Measurements from ENCODE around the gene TMEM243. TPM values are rescaled to one million over a fixed set of nuclear protein-coding genes. Genes with fewer than 3 reads are reported as not detected.

The TMEM243 gene
- polyA plus RNA-seq, 1 experiment = 50.2 TPM

- CTCF ChIA-PET = interaction anchor here (1.1 kb wide), 1 partner anchor 33 kb away, joined by 4 read pairs; no protein-coding TSS in a partner anchor
- no peak overlapping the region for H3K4me3 ChIP-seq (ENCODE audit: low read depth, low read length)
- no peak for TF ChIP-seq CTCF (IDR thresholded peaks at IDR 0.05; ENCODE audit: low read depth, low read length)
Observed at GRCh38 chr7:87234949-87235348, 15.4 kb upstream of the TMEM243 start.

GRCh38 chr7:87231711-87232110, 12.2 kb upstream of the TMEM243 start:
- TF ChIP-seq CTCF (IDR thresholded peaks at IDR 0.05; ENCODE audit: low read depth, low read length) = no peak
- DNase-seq (ENCODE audit: low read depth, low spot score) = no peak
- H3K27ac ChIP-seq (ENCODE audit: low read depth, low read length) = no peak overlapping the region
- ChIA-PET CTCF (no interaction called here), POLR2A (no interaction called here)
- no peak overlapping the region for H3K4me3 ChIP-seq (ENCODE audit: low read depth, low read length)
- H3K9me3 ChIP-seq (ENCODE audit: control insufficient read depth, insufficient read depth, low read length) = no peaks in the 10 kb centered on the region
- H3K27me3 ChIP-seq (ENCODE audit: control insufficient read depth, insufficient read depth, low read length) = peaks cover 7% of the 10 kb centered on the region

More at GRCh38 chr7:87234949-87235348, 15.4 kb upstream of the TMEM243 start:
- POLR2A ChIA-PET = no interaction called here
- H3K27ac ChIP-seq (ENCODE audit: low read depth, low read length) = no peak overlapping the region
- H3K9me3 ChIP-seq (ENCODE audit: control insufficient read depth, insufficient read depth, low read length) = no peaks in the 10 kb centered on the region
- no peak for DNase-seq (ENCODE audit: low read depth, low spot score)
- peaks cover 5% of the 10 kb centered on the region for H3K27me3 ChIP-seq (ENCODE audit: control insufficient read depth, insufficient read depth, low read length)

GRCh38 chr7:87231258-87231657, 11.7 kb upstream of the TMEM243 start:
- no peak overlapping the region for H3K4me3 ChIP-seq (ENCODE audit: low read depth, low read length)
- no peak for DNase-seq (ENCODE audit: low read depth, low spot score)
- H3K9me3 ChIP-seq (ENCODE audit: control insufficient read depth, insufficient read depth, low read length) = no peaks in the 10 kb centered on the region
- TF ChIP-seq CTCF (IDR thresholded peaks at IDR 0.05; ENCODE audit: low read depth, low read length) = no peak
- ChIA-PET CTCF (no interaction called here), POLR2A (no interaction called here)
- H3K27ac ChIP-seq (ENCODE audit: low read depth, low read length) = no peak overlapping the region
- H3K27me3 ChIP-seq (ENCODE audit: control insufficient read depth, insufficient read depth, low read length) = peaks cover 9% of the 10 kb centered on the region

- Histone ChIP-seq H3K27ac (ENCODE audit: low read depth, low read length) (no peak overlapping the region), H3K27me3 (ENCODE audit: control insufficient read depth, insufficient read depth, low read length) (peaks cover 7% of the 10 kb centered on the region), H3K9me3 (ENCODE audit: control insufficient read depth, insufficient read depth, low read length) (no peaks in the 10 kb centered on the region), H3K4me3 (ENCODE audit: low read depth, low read length) (no peak overlapping the region)
- no peak for DNase-seq (ENCODE audit: low read depth, low spot score)
- ChIA-PET POLR2A (no interaction called here), CTCF (interaction anchor here (0.8 kb wide), 1 partner anchor 299 kb away, joined by 6 read pairs; no protein-coding TSS in a partner anchor)
- TF ChIP-seq CTCF (IDR thresholded peaks at IDR 0.05; ENCODE audit: low read depth, low read length) = no peak
Observed at GRCh38 chr7:87226495-87226894, 7.0 kb upstream of the TMEM243 start.

- no peak for DNase-seq (ENCODE audit: low read depth, low spot score)
- Histone ChIP-seq H3K9me3 (ENCODE audit: control insufficient read depth, insufficient read depth, low read length) (no peaks in the 10 kb centered on the region), H3K27me3 (ENCODE audit: control insufficient read depth, insufficient read depth, low read length) (peaks cover 9% of the 10 kb centered on the region), H3K27ac (ENCODE audit: low read depth, low read length) (no peak overlapping the region), H3K4me3 (ENCODE audit: low read depth, low read length) (no peak overlapping the region)
- POLR2A ChIA-PET = no interaction called here
- CTCF ChIA-PET = interaction anchor here (2.5 kb wide), 1 partner anchor 11 kb away, joined by 13 read pairs; no protein-coding TSS in a partner anchor
- TF ChIP-seq CTCF (IDR thresholded peaks at IDR 0.05; ENCODE audit: low read depth, low read length) = no peak
Observed at GRCh38 chr7:87225696-87226095, 6.2 kb upstream of the TMEM243 start.

Data from AG04450 (cell line).